GM10266 (cell line): ENCODE measurements around the gene ZCWPW2.

Experiments
- DNase-seq: peaks from one replicate; pipeline ENCODE4 v3.0.0; 2012; ENCODE audit errors: extremely low spot score
- CTCF ChIP-seq: IDR thresholded peaks from 2 replicates; pipeline ENCODE4 v1.5.1; 2012; ENCODE audit warnings: mild to moderate bottlenecking, low read depth; ENCODE audit not compliant: control insufficient read depth, insufficient read depth; ENCODE audit errors: missing control alignments

ZCWPW2 gene

GRCh38 chr3:28467414-28467813 lies 118.9 kb downstream of the ZCWPW2 start:
- TF ChIP-seq CTCF: no peak
- no peak for DNase-seq

GRCh38 chr3:28476194-28476593 lies 127.7 kb downstream of the ZCWPW2 start:
- TF ChIP-seq CTCF: peak; percentile 41
- peak; percentile 32 for DNase-seq

- no peak for DNase-seq
- no peak for TF ChIP-seq CTCF
Measured at GRCh38 chr3:28476764-28477163, 128.2 kb downstream of the ZCWPW2 start.

- DNase-seq: no peak
- TF ChIP-seq CTCF: no peak
Measured at GRCh38 chr3:28485164-28485563, 136.6 kb downstream of the ZCWPW2 start.

- no peak for DNase-seq
- no peak for TF ChIP-seq CTCF
Measured at GRCh38 chr3:28495301-28495700, 146.8 kb downstream of the ZCWPW2 start.

GRCh38 chr3:28502397-28502937 lies 153.9 kb downstream of the ZCWPW2 start:
- no peak for TF ChIP-seq CTCF
- DNase-seq: no peak

- DNase-seq: no peak
- no peak for TF ChIP-seq CTCF
Measured at GRCh38 chr3:28504976-28505375, 156.5 kb downstream of the ZCWPW2 start.
